ENCODE measurements around the gene PDGFB.

Gene PDGFB

DNA sequence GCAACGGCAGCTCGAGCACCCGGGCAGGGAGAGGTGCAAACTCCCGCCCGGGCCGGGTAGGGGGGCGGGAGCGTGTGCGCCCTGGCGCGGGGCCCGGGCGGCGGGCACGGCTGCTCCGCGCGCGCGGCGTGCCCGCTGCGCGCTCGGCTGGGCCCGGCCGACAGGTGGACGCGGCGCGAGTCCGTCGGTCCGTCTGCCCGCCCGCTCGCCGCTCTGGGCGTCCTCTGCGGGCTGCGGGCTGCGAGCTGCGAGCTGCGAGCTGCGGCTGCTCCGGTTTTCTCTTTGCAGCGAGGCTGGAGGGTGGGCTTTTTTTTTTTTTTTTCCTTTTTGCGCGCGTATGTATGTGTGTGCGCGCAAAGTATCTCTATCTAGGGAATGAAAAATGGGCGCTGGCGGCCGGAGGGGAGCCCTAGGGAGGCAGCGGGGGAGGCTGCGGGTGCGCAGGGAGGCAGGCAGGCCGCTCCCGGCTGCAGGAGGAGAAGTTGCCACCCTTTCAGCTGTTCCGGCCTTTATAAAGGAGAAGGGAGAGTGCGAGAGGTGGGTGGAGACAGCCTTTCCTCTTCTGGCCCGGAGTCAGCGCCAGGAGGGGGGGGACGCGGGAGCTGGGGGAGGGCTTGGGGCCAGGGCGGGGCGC lies at the start of gene PDGFB:
PDGFB (minus strand) TSS at position 487 of the 634 bp plus-strand sequence. CDS start 1,019 bp downstream, outside the sequence.
- no peak for DNase-seq
- in situ Hi-C loops (cut with MboI; ENCODE audit: low pct_unique_long_range_greater_than_20kb, low sequenced_read_pairs): no loop called here

DNA sequence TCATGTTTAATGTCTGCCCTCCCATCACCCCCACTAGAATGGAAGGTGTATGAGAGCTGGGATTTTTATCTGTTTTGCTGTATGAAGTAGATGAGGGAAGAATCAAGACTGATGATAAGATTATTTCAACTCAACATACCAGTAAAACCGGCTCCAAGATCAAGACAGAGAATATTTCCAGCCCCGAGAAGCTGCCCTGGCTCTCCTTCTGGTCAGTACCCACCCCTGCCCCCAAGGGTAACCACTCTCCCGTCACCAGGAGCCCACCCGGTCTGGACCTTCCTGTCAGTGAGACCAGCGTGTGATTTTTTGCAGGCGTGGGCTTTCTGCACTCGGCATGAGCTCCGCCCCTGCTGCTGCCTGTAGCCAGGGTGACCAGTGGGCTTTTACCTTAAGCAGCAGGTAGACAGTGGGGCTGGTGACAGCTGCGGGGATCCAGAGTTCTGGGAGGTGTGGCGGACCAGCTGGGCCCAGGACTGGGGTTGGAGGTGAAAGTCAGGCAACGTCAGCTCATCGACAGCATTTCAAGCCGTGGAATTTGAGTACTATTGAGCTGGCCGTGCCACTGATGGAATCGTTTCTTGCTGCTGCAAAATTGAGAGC lies 49.1 kb upstream of the PDGFB start:
- DNase-seq: no peak
- in situ Hi-C loops (cut with MboI; ENCODE audit: low pct_unique_long_range_greater_than_20kb, low sequenced_read_pairs): no loop called here

DNA sequence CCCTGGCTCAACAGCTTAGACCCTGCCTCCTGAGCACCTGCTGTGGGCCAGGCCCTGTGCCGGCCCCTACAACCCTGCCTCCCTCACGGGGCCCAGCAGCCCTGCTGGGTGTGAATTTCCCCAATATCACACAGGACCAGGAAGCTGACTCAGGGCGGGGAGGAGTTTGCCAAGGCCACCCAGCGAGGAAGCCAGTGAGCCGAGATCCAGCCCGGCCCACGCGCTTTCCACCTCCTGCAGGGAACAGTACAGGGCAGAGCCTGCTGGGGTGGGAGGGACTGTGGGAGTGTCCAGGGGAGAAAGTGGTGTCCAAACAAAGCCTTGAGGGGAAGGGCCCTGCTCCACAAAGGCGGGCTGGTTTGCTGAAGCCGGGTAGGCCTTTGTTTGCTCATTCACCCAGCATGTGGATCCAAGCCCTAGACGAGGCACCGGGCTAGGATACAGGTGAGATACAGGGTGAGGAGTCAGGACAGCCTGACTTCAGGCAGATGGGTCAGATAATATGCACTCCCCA lies 47.8 kb upstream of the PDGFB start:
- DNase-seq: peak; percentile 69
- in situ Hi-C loops (cut with MboI; ENCODE audit: low pct_unique_long_range_greater_than_20kb, low sequenced_read_pairs): no loop called here

- no peak for DNase-seq
- in situ Hi-C loops (cut with MboI; ENCODE audit: low pct_unique_long_range_greater_than_20kb, low sequenced_read_pairs): no loop called here
Observed at GRCh38 chr22:39292031-39292462, 47.3 kb upstream of the PDGFB start.

DNA sequence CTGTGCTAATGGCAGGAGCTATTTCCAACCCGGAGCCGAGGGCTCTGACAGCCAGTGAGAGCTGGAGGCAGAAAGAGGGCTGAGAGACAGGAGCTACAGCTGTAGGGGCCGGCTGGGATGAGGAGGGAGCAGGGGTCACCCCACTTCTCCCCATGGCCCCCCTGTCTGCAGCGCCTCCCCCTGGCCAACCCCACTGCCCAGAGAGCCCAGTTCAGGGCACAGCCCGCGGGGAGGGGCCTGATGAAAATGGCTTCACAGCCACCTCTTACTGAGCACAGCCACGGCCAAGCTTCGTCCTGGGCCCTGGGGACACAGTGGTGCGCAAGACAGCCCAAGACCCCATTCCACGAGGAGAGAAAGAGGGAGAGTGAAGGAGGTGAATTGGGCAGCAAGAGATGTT lies 46.7 kb upstream of the PDGFB start:
- no peak for DNase-seq
- in situ Hi-C loops (cut with MboI; ENCODE audit: low pct_unique_long_range_greater_than_20kb, low sequenced_read_pairs): no loop called here

GRCh38 chr22:39290724-39291161 lies 46.0 kb upstream of the PDGFB start:
- in situ Hi-C loops (cut with MboI; ENCODE audit: low pct_unique_long_range_greater_than_20kb, low sequenced_read_pairs): no loop called here
- DNase-seq: no peak

DNA sequence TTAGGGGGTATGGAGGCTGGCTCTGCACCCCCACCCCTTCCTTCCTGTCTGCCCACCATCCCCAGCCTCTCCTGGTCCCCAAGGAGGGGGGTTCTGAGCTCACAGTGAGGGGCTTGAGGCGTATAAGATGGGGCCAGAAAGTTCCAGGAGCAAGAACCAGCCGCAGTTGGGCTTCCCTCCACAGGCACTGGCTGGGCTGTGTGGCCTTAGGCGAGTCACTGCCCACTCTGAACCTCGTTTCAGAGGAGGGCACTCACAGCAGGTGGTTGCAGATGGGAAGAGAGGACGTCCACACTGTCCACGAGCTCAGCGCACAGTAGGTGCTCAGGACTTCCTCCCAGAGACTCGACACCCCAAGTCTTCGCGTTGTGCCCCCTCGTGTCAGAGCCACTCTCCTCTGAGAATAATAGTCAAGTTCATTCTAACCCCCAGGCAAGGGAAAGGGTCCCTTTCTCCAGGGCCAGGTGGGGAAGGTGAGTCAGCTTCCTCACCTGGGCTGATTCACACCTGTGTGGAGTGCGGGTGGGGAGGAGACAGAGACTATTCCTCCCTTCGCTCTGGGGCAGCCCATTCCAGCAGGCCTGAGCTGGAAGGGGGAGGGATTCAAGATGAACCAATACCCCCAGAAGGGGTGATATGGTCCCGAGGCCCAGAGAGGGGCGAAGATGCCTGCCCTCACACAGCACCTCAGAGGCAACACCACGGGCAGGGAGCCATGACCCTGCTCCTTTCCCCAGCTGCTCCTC lies 45.4 kb upstream of the PDGFB start:
- DNase-seq: no peak
- in situ Hi-C loops (cut with MboI; ENCODE audit: low pct_unique_long_range_greater_than_20kb, low sequenced_read_pairs): no loop called here

GRCh38 chr22:39289533-39289932 lies 44.8 kb upstream of the PDGFB start:
- DNase-seq: no peak
- in situ Hi-C loops (cut with MboI; ENCODE audit: low pct_unique_long_range_greater_than_20kb, low sequenced_read_pairs): no loop called here

GRCh38 chr22:39288135-39288898 lies 43.5 kb upstream of the PDGFB start:
- DNase-seq: no peak
- in situ Hi-C loops (cut with MboI; ENCODE audit: low pct_unique_long_range_greater_than_20kb, low sequenced_read_pairs): no loop called here

DNA sequence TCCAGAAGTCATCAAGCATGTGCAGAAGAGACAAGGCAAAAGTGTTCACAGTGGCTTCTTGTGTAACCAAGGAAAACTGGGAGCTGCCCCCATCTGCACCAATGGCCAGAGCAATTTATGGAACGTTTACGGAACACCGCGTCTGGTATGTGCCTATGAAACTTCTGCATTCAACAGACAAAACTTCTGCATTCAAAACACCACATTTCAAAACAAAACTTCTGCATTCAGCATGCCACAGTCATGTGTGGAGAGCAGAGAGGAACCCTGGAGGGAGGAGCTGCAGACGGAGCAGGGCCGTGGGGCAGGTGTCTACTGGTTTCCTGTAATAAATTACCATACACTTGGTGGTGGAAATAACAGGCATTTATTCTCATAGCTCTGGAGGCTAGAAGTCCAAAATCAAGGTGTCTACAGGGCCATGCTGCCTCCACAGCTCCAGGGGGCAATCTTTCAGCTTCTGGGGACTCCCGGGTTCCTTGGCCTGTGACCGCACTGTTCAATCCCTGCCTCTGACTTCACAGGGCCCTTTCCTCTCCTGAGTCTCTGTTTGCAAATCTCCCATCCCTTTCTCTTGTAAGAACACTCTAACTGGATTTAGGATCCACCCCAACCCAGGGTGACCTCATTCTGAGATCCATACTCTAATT lies 42.4 kb upstream of the PDGFB start:
- in situ Hi-C loops (cut with MboI; ENCODE audit: low pct_unique_long_range_greater_than_20kb, low sequenced_read_pairs): no loop called here
- peak; percentile 75 for DNase-seq

- in situ Hi-C loops (cut with MboI; ENCODE audit: low pct_unique_long_range_greater_than_20kb, low sequenced_read_pairs): no loop called here
- no peak for DNase-seq
Observed at GRCh38 chr22:39284983-39285382, 40.2 kb upstream of the PDGFB start.

DNA sequence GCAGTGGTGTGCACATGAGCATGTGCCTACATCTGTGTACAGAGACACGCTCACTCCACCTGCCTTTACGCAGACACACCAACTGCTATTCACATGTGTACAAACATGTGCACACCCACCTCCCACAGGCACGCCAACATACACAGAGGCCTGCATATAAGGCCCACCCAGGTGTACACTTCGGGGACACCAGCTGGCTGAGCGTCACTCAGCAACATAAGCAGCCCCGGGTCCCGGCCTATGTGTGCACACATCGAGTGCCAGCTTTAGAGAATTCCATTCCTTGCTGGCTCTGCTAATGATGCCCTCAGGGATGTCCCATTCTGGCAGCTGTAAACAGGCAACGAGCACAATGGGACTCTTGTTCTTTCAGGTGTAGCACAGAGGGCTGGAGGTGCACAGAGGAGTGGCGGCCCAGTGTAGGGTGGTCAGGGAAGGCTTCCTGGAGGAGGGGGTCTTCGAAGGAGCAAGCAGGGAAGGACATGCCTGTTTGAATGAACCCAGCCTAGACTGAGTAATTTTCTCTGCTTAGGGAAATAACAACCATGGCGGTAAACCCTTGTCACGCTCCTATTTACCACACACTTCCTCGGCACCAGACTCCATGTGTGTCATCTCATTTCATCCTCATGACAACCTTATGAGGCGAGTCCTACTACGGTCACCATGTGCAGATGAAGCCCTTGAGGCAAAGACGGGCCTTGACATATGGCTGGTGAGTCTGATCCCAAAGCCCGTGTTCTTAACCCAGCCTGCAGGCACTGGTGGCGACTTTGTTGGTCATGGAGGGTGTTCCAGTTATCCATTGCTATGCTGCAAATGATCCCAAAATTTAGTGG lies 39.6 kb upstream of the PDGFB start:
- in situ Hi-C loops (cut with MboI; ENCODE audit: low pct_unique_long_range_greater_than_20kb, low sequenced_read_pairs): no loop called here
- no peak for DNase-seq

DNA sequence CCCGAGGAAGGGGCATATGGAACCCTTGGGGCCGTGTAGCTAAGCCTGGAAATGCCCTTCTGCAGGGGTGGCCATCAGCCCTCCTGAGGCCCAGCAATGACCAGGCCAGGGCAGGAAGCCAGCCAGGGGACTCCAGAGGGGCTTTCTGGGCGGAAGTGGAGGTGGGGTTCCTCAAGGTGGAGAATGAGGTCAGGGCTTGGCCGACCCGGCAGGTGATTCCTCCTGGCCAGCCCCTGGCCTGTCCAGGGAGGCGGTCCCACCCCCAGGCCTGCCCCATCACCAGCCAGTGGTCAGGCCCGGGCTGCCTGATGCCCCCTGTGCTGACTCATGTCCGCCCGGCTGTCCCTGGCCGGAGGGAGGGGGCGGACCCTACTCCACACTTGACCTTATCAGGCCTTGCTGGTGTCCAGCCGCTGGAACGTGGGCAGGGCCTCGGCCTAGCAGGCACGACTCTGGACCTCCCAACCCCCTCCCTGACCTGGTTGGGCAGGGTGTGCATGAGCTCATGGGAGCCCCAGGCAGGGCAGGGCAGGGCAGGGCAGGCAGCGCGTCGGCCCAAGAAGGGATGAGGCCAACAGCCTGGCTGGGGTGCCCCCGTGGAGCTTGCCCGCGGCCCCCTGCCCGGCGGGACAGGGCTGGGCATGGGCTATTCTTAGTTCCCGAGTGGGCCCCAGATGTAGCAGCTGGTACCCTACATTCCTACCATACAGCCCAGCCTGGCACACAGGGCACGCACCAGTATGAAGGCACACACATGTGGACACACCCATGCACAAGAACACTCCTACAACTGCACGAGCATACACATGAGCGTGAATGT lies 38.8 kb upstream of the PDGFB start:
- no peak for DNase-seq
- in situ Hi-C loops (cut with MboI; ENCODE audit: low pct_unique_long_range_greater_than_20kb, low sequenced_read_pairs): no loop called here

DNA sequence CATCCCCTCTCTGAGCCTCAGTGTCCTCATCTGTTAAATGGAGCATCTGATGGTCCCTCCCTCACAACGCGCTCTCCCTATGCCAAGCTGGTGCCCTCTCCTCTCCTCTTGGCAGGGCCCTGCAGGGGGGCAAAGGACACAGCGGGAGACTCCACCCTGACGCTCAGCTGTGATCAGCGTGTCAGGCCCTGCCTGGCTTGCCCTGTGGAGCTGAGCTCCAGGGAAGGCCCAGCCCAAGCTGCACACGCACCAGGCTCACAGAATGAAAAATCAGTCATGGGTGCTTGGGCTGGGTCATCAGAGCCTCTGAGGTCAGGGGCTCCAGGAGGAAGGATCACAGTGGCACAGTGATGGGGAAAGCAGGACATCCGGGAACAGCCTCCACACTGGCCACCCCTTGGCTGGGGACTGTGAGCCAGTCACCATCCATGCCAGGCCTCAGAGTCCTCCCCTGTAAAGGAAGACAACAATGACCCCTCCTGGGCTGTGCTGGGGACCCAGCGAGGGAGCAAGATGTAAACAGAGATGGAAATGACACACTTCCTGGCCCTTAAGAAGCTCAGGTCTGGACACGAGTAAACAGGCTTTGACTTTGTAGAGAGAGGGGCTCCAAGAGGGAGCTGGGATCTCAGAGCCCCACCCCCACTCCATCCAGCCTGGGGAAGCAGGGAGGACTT lies 38.0 kb upstream of the PDGFB start:
- in situ Hi-C loops (cut with MboI; ENCODE audit: low pct_unique_long_range_greater_than_20kb, low sequenced_read_pairs): no loop called here
- no peak for DNase-seq

- DNase-seq: no peak
- in situ Hi-C loops (cut with MboI; ENCODE audit: low pct_unique_long_range_greater_than_20kb, low sequenced_read_pairs): no loop called here
Observed at GRCh38 chr22:39281126-39281525, 36.3 kb upstream of the PDGFB start.

DNA sequence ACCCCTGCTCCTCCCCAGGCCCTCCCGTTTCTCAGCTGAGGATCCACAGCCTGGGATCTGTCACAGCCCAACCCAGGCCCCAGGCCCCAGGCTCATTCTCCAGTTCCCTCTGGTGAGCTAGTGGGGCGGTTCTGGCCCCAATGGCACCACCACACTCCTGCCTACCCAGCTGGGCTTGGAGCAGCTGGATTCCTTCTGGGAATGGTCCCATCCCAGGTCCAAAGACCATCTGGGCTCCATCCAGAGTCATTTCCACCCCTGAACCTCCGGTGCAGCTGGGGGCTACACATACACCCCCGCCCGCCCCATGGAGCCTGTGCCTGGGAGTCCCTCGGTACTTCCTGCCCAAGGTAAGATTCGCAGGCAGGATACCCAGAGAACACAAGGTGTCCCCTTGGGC lies 35.5 kb upstream of the PDGFB start:
- in situ Hi-C loops (cut with MboI; ENCODE audit: low pct_unique_long_range_greater_than_20kb, low sequenced_read_pairs): no loop called here
- DNase-seq: no peak

All from KBM-7 (cell line).